ENCODE results near the gene LRFN2.

The LRFN2 gene

GRCh38 chr6:40359808-40360207, 227.4 kb downstream of the LRFN2 start:
- DNase-seq, result no peak

GRCh38 chr6:40358473-40359460, 228.4 kb downstream of the LRFN2 start:
- no peak for DNase-seq

GRCh38 chr6:40356242-40356910, 230.8 kb downstream of the LRFN2 start:
- DNase-seq, result no peak

GRCh38 chr6:40355532-40355931, 231.6 kb downstream of the LRFN2 start:
- DNase-seq, result no peak

DNA sequence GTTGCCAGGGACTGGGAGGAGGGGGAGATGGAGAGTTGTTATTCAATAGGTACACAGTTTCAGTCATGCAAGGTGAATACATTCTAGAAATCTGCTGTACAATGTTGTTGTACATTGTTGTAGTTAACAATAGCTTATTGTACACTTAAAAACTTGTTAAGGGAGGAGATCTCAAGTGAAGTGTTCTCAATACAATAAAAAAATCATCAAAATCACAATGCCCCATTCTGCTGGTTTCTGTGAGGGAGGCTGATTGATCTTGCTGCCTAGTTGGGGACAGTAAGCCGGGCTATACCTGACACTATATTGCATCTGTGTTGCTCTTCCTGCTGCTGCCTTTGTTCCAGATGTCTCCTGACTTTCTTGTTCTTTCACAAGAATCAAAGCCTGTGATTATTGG, 232.1 kb downstream of the LRFN2 start:
- no peak for DNase-seq

- no peak for DNase-seq
Measured at GRCh38 chr6:40353967-40354452, 233.2 kb downstream of the LRFN2 start.

DNA sequence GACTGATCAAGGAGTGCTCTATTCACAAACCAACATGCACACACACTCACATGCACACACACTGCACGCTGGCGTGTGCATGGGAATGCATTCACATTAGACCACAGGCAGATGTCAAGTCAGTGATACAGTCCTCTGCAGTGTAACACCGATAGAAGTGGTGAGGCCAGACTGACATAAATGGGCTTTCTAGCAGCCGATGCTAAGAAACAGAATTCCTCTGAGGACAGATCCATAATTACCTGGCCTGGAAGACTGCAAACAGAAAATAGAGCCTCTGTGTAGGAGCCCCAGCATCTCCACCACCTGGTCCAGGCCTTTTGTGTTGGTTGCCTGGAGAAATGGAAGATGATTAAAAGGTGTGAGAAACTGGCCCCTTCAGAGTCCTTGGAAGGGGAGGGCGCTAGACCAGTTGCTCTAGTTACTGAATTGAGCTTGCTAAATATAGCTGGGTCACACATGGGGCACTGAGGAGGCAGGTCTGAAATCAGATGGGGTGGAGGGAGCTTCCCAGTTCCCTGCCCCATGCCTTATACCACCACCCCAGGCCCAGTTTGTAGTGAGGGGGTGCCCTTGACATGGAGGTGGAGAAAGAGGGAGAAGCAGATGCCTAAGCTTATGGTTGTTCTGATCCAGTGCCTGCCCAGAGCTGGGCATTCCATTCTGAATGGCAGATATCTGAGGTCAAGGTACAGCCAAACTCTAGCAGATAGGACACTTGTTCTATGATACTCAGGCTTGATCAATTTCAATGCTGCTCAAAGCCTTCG, 233.8 kb downstream of the LRFN2 start:
- DNase-seq, result no peak

GRCh38 chr6:40352527-40353170, 234.5 kb downstream of the LRFN2 start:
- DNase-seq, result no peak

DNA sequence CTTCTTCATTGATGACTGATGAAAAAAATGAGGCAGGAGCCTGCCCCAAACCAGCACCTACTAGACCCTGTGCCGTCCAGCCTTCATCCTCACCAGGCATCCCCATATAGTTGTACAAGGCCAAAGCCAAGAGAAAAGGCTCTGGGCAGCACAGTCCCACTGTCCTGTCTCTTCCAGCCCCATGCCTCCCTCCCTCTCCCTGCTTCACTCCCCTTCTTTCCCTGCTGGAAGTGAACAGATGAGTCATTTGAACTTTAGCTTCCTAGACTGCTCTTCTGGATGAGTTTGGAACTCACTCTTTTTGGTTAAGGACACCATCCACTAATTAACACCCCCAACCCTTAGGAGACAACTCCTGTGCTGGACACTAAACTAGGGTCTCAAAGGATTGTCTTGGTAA, 235.2 kb downstream of the LRFN2 start:
- DNase-seq, result no peak

DNA sequence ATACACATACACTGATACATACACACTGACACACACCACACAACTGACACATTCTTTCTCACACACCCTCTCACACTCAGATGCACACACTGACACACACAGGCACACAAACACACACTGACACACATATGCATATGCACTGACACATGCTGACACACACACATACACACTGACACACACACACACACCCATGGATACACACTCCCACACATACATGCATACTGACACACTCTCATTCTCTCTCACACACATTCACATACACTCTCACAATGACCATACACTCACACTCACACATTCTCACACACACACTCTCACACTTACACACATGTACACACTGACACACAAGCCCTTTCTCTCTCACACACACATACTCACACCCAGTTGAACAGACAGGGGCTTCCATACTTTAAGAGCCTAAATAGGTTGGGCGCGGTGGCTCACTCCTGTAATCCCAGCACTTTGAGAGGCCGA, 236.4 kb downstream of the LRFN2 start:
- DNase-seq, result no peak

DNA sequence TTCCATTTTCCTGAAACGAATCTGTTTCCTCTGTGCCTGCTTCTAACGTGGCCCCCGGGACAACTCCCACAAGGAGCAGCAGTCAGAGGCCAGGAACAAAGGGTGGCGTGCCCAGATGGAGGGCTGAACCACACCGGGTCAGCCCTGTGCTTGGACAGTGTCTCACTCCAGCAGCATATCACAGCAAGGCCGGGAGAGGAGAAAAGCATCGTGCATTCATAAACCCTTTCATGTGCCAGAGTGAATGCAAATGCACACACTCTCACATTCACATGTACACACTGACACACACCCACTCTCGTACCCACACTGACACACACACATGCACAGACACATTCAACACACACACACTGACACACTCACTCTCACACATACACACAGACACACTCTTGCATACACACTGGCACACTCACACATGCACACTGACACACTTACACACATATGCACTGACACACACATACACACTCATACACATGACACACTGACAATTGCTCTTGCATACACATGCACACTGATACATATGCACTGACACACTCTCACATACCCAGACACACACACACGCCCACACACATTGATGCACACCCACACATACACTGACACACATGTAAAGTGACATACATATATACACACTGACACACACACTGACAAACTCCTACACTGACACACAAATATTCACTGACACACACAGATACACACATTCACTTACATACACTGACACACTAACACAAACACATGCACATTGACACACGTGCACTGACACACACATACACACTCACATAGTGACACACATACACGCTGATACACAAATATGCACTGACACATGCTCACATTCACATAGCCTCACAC, 237.0 kb downstream of the LRFN2 start:
- no peak for DNase-seq

- no peak for DNase-seq
Measured at GRCh38 chr6:40349123-40349900, 237.9 kb downstream of the LRFN2 start.

DNA sequence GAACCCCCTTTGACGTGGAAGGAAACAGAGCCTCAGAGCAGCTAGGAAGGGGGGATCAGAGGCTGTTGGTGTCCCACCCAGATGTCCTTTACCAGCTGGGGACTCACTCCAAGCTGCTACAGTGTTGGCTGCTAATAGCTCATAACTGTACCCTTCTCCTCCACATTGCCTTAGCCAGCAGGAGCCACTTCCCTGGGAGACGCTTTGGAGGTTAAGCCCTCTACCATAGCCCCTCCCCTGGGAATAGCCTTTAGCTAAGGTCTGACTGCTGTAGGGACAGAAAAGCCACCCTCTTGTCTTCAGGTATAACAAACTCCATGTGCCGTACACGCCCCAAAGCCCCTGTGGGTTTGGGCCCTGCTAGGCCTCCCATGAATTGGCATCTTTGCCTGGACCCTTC, 238.6 kb downstream of the LRFN2 start:
- DNase-seq, result no peak

DNA sequence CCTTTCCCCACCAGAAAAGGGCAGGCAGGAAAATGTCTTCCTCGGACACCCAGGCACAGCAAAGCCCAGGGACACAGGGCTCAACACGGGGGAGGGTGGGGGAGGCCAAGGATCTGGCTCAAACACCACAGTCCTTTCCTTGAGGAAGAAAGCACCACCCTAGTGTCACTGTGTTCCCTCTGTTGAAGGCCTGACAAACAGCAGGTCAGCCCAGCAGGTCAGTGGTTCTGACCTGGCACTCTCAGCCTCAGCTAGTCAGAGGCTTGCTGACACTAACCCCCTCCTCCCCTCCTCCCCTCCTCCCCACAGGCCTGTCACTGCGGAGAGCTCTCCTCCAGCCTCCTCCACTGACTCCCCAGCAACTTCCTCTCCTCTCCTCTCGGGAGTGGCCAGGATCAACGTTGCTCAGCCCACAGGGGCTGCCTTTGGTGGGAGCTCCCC, 239.6 kb downstream of the LRFN2 start:
- no peak for DNase-seq

DNA sequence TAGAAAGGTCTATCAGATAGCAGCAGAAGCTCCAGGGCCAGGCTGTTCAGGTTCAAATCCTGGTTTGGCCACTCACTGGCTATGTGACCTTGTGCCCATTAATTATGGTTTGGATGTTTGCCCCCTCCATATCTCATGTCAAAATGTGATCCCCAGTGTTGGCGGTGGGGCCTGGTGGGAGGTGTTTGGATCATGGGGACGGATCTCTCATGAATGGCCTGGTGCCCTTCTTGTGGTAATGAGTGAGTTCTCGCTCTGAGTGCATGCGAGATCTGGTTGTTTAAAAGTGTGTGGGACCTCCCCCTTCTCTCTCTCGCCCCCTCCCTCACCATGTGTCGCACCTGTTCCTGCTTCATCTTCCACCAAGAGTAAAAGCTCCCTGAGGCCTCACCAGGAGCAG, 240.9 kb downstream of the LRFN2 start:
- no peak for DNase-seq

DNA sequence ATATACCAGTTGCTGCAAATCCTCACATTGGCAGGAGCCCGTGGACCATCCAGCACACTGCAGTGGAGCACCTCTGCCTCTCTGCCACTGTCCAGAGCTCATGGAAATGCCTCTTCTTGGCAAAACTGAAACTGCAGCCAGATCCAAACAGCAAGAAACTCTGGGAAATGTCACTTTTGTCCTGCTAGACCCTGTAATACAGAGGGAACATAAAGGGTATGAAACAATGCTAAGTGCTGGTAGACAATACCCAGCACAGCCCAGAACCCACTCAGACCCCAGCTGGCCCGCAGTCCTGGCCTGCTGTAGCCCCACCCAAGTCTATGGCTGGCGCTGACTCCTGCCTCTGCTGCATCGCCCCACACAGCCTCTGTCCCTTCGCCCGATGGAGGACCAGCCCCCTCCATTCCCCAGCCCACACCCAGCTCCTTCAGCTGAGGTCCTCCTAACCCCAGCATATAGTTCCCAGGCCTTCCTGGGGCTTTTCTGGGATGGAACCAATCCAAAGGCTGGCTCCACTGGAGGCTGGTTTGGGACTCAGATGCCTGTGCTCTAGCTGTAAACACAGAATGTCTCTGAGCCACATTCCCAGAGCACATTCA, 242.5 kb downstream of the LRFN2 start:
- DNase-seq, result no peak

- DNase-seq, result no peak
Measured at GRCh38 chr6:40343877-40344565, 243.1 kb downstream of the LRFN2 start.

GRCh38 chr6:40343318-40343876, 243.8 kb downstream of the LRFN2 start:
- no peak for DNase-seq

GRCh38 chr6:40342723-40343122, 244.4 kb downstream of the LRFN2 start:
- DNase-seq, result no peak
